ENCODE results near the gene PDE1A.
"Not testable (repeated sequence)": the region's sequence is repeated elsewhere in the genome, so short reads cannot be mapped to it uniquely, and the experiment has no call there.

The PDE1A gene

GRCh38 chr2:182281276-182281675 lies 145.6 kb downstream of the PDE1A start:
- in situ Hi-C loops (cut with MboI; ENCODE audit: low sequenced_read_pairs): no loop called here

- in situ Hi-C loops (cut with MboI; ENCODE audit: low sequenced_read_pairs): no loop called here
Observed at GRCh38 chr2:182280118-182280517, 146.7 kb downstream of the PDE1A start.

GRCh38 chr2:182276662-182277061 lies 150.2 kb downstream of the PDE1A start:
- in situ Hi-C loops (cut with MboI; ENCODE audit: low sequenced_read_pairs): not testable (repeated sequence)

GRCh38 chr2:182267971-182268370 lies 158.9 kb downstream of the PDE1A start:
- in situ Hi-C loops (cut with MboI; ENCODE audit: low sequenced_read_pairs): no loop called here

- in situ Hi-C loops (cut with MboI; ENCODE audit: low sequenced_read_pairs): no loop called here
Observed at GRCh38 chr2:182266909-182267308, 159.9 kb downstream of the PDE1A start.

- in situ Hi-C loops (cut with MboI; ENCODE audit: low sequenced_read_pairs): no loop called here
Observed at GRCh38 chr2:182265718-182266117, 161.1 kb downstream of the PDE1A start.

GRCh38 chr2:182261860-182262387 lies 164.9 kb downstream of the PDE1A start:
- in situ Hi-C loops (cut with MboI; ENCODE audit: low sequenced_read_pairs): no loop called here

GRCh38 chr2:182259629-182260150 lies 167.1 kb downstream of the PDE1A start:
- in situ Hi-C loops (cut with MboI; ENCODE audit: low sequenced_read_pairs): no loop called here

- in situ Hi-C loops (cut with MboI; ENCODE audit: low sequenced_read_pairs): no loop called here
Observed at GRCh38 chr2:182252534-182252933, 174.3 kb downstream of the PDE1A start.

GRCh38 chr2:182248898-182249297 lies 177.9 kb downstream of the PDE1A start:
- in situ Hi-C loops (cut with MboI; ENCODE audit: low sequenced_read_pairs): no loop called here

GRCh38 chr2:182248362-182248761 lies 178.5 kb downstream of the PDE1A start:
- in situ Hi-C loops (cut with MboI; ENCODE audit: low sequenced_read_pairs): no loop called here

- in situ Hi-C loops (cut with MboI; ENCODE audit: low sequenced_read_pairs): no loop called here
Observed at GRCh38 chr2:182247831-182248230, 179.0 kb downstream of the PDE1A start.

- in situ Hi-C loops (cut with MboI; ENCODE audit: low sequenced_read_pairs): no loop called here
Observed at GRCh38 chr2:182245963-182246362, 180.9 kb downstream of the PDE1A start.

GRCh38 chr2:182242609-182243008 lies 184.2 kb downstream of the PDE1A start:
- in situ Hi-C loops (cut with MboI; ENCODE audit: low sequenced_read_pairs): no loop called here

- in situ Hi-C loops (cut with MboI; ENCODE audit: low sequenced_read_pairs): no loop called here
Observed at GRCh38 chr2:182241936-182242335, 184.9 kb downstream of the PDE1A start.

GRCh38 chr2:182240862-182241371 lies 185.9 kb downstream of the PDE1A start:
- in situ Hi-C loops (cut with MboI; ENCODE audit: low sequenced_read_pairs): no loop called here

- in situ Hi-C loops (cut with MboI; ENCODE audit: low sequenced_read_pairs): no loop called here
Observed at GRCh38 chr2:182230561-182230960, 196.3 kb downstream of the PDE1A start.

GRCh38 chr2:182229297-182229696 lies 197.5 kb downstream of the PDE1A start:
- in situ Hi-C loops (cut with MboI; ENCODE audit: low sequenced_read_pairs): no loop called here

- in situ Hi-C loops (cut with MboI; ENCODE audit: low sequenced_read_pairs): no loop called here
Observed at GRCh38 chr2:182228741-182229140, 198.1 kb downstream of the PDE1A start.

GRCh38 chr2:182228073-182228473 lies 198.8 kb downstream of the PDE1A start:
- in situ Hi-C loops (cut with MboI; ENCODE audit: low sequenced_read_pairs): no loop called here

- in situ Hi-C loops (cut with MboI; ENCODE audit: low sequenced_read_pairs): no loop called here
Observed at GRCh38 chr2:182226807-182227206, 200.0 kb downstream of the PDE1A start.

- in situ Hi-C loops (cut with MboI; ENCODE audit: low sequenced_read_pairs): no loop called here
Observed at GRCh38 chr2:182224669-182225068, 202.2 kb downstream of the PDE1A start.

- in situ Hi-C loops (cut with MboI; ENCODE audit: low sequenced_read_pairs): no loop called here
Observed at GRCh38 chr2:182220998-182221397, 205.8 kb downstream of the PDE1A start.

Measured in HL-60/S4 treated with phorbol 12-myristate 13-acetate at 8.2 ng/mL for 4 days and 3 days (cell line).